WTC11 (cell line): Measurements from ENCODE around the gene WWOX. TPM values are rescaled to one million over a fixed set of nuclear protein-coding genes. Genes with fewer than 3 reads are reported as not detected.

Source experiments
- ATAC-seq: fragments of 200-7000 bp; cut with Tn5 transposase; 2 replicates; pipeline ENCODE4 v1.10.0; 2021; ENCODE audit warnings: mild to moderate bottlenecking, moderate library complexity
- CTCF ChIA-PET: fragments of 300-600 bp; sonication (Branson Sonifier 250); formaldehyde crosslinking; loops from one replicate; lab custom pipeline; 2021; ENCODE audit warnings: antibody characterized with exemption; lab: Charles Lee
- POLR2A ChIA-PET: fragments of 350-600 bp; sonication (Branson Sonifier 250); formaldehyde crosslinking; loops from one replicate; lab custom pipeline; 2021; ENCODE audit warnings: antibody characterized with exemption; lab: Charles Lee
- DNase-seq: peaks from one replicate; pipeline ENCODE4 v3.0.0; 2021; ENCODE audit warnings: low spot score
- H3K27ac Mint-ChIP-seq: 2 replicates; pipeline ENCODE4 v1.8.0; 2021; ENCODE audit warnings: mixed read lengths
- H3K27me3 Mint-ChIP-seq: 2 replicates; pipeline ENCODE4 v1.8.0; 2021; ENCODE audit warnings: low read depth, mild to moderate bottlenecking, moderate library complexity, mixed read lengths
- H3K36me3 Mint-ChIP-seq: 2 replicates; pipeline ENCODE4 v1.8.0; 2021; ENCODE audit warnings: mixed read lengths
- H3K4me1 Mint-ChIP-seq: 2 replicates; pipeline ENCODE4 v1.8.0; 2022; ENCODE audit warnings: mixed read lengths
- H3K4me3 Mint-ChIP-seq: 2 replicates; pipeline ENCODE4 v1.8.0; 2021; ENCODE audit warnings: mild to moderate bottlenecking, moderate library complexity, mixed read lengths
- H3K9me3 Mint-ChIP-seq: 2 replicates; pipeline ENCODE4 v1.8.0; 2021; ENCODE audit warnings: mixed read lengths
- AR ChIP-seq: fragments of 250-450 bp; sonication (Bioruptor Pico); IDR thresholded peaks from 2 replicates; pipeline ENCODE4 v1.9.0; 2021; ENCODE audit warnings: mild to moderate bottlenecking
- ATF3 ChIP-seq: sonication (generic); formaldehyde crosslinking; conservative IDR thresholded peaks from 2 replicates; pipeline ENCODE4 v1.8.1; 2022; ENCODE audit warnings: mild to moderate bottlenecking, missing genetic modification reagents
- ATF6 ChIP-seq: sonication (generic); formaldehyde crosslinking; IDR thresholded peaks from 2 replicates; pipeline ENCODE4 v1.8.1; 2023; ENCODE audit warnings: mild to moderate bottlenecking, missing genetic modification reagents
- E2F5 ChIP-seq: sonication (generic); formaldehyde crosslinking; IDR thresholded peaks from 2 replicates; pipeline ENCODE4 v1.8.1; 2022; ENCODE audit warnings: mild to moderate bottlenecking, moderate library complexity, missing genetic modification reagents
- ELF4 ChIP-seq: sonication (generic); formaldehyde crosslinking; IDR thresholded peaks from 2 replicates; pipeline ENCODE4 v1.8.1; 2022; ENCODE audit warnings: low read depth, mild to moderate bottlenecking, moderate library complexity, missing genetic modification reagents
- FOXJ3 ChIP-seq: sonication (generic); formaldehyde crosslinking; IDR thresholded peaks from 2 replicates; pipeline ENCODE4 v1.9.0; 2021; ENCODE audit warnings: missing genetic modification reagents, mild to moderate bottlenecking, borderline replicate concordance
- FOXP1 ChIP-seq: sonication (generic); formaldehyde crosslinking; IDR thresholded peaks from 2 replicates; pipeline ENCODE4 v1.8.0; 2022; ENCODE audit warnings: missing genetic modification reagents, mild to moderate bottlenecking, moderate library complexity, borderline replicate concordance
- GABPB1 ChIP-seq: sonication (generic); formaldehyde crosslinking; IDR thresholded peaks from 2 replicates; pipeline ENCODE4 v1.8.1; 2023; ENCODE audit warnings: mild to moderate bottlenecking, missing genetic modification reagents
- GTF2I ChIP-seq: fragments of 250-450 bp; sonication (Bioruptor Pico); conservative IDR thresholded peaks from 2 replicates; pipeline ENCODE4 v1.4.0; 2021; ENCODE audit warnings: mild to moderate bottlenecking
- JUN ChIP-seq: sonication (generic); formaldehyde crosslinking; IDR thresholded peaks from 2 replicates; pipeline ENCODE4 v1.8.0; 2023; ENCODE audit warnings: mild to moderate bottlenecking, missing genetic modification reagents
- NR3C1 ChIP-seq: sonication (generic); formaldehyde crosslinking; conservative IDR thresholded peaks from 2 replicates; pipeline ENCODE4 v1.8.1; 2023; ENCODE audit warnings: low read depth, mild to moderate bottlenecking, missing genetic modification reagents
- OVOL2 ChIP-seq: fragments of 250-450 bp; sonication (Bioruptor Pico); IDR thresholded peaks from 2 replicates; pipeline ENCODE4 v1.9.0; 2021; ENCODE audit warnings: mild to moderate bottlenecking, borderline replicate concordance
- RELA ChIP-seq: sonication (generic); formaldehyde crosslinking; IDR thresholded peaks from 2 replicates; pipeline ENCODE4 v1.8.1; 2022; ENCODE audit warnings: missing genetic modification reagents, mild to moderate bottlenecking, borderline replicate concordance
- SMAD4 ChIP-seq: sonication (generic); formaldehyde crosslinking; IDR thresholded peaks from 2 replicates; pipeline ENCODE4 v1.8.0; 2022; ENCODE audit warnings: mild to moderate bottlenecking, missing genetic modification reagents
- TEAD1 ChIP-seq: sonication (generic); formaldehyde crosslinking; IDR thresholded peaks from 2 replicates; pipeline ENCODE4 v1.8.0; 2022; ENCODE audit warnings: mild to moderate bottlenecking, missing genetic modification reagents
- USF2 ChIP-seq: sonication (generic); formaldehyde crosslinking; IDR thresholded peaks from 2 replicates; pipeline ENCODE4 v1.8.1; 2023; ENCODE audit warnings: mild to moderate bottlenecking, missing genetic modification reagents, moderate library complexity
- ZNF219 ChIP-seq: sonication (generic); formaldehyde crosslinking; IDR thresholded peaks from 2 replicates; pipeline ENCODE4 v1.8.0; 2023; ENCODE audit warnings: missing genetic modification reagents, mild to moderate bottlenecking, borderline replicate concordance
- ZNF232 ChIP-seq: sonication (generic); formaldehyde crosslinking; IDR thresholded peaks from 2 replicates; pipeline ENCODE4 v1.8.0; 2022; ENCODE audit warnings: mild to moderate bottlenecking, missing genetic modification reagents
- total RNA-seq: library from RNA; stranded (reverse); gene quantifications from 3 replicates; pipeline ENCODE4 v1.2.3, GENCODE V29; 2021
- TF ChIP-seq, protein P1 (sequence below): sonication (generic); formaldehyde crosslinking; IDR thresholded peaks from 2 replicates; pipeline ENCODE4 v1.8.1; 2022; ENCODE audit warnings: missing genetic modification reagents, borderline replicate concordance
- TF ChIP-seq, protein P2 (sequence below): sonication (generic); formaldehyde crosslinking; IDR thresholded peaks from 2 replicates; pipeline ENCODE4 v1.8.1; 2023; ENCODE audit warnings: mild to moderate bottlenecking, missing genetic modification reagents, moderate library complexity
- TF ChIP-seq, protein P3 (sequence below): sonication (generic); formaldehyde crosslinking; IDR thresholded peaks from 2 replicates; pipeline ENCODE4 v1.8.1; 2022; ENCODE audit warnings: low read depth, missing genetic modification reagents, borderline replicate concordance
- TF ChIP-seq, protein P4 (sequence below): sonication (generic); formaldehyde crosslinking; IDR thresholded peaks from 2 replicates; pipeline ENCODE4 v1.8.0; 2022; ENCODE audit warnings: mild to moderate bottlenecking, missing genetic modification reagents

WWOX gene
- total RNA-seq, 1 experiment from 2014 or later = 15.7 TPM

- TF ChIP-seq AR (CRISPR knock-in tag) (no peak), GTF2I (CRISPR knock-in tag) (no peak), USF2 (CRISPR knock-in tag) (no peak), ATF6 (CRISPR knock-in tag) (no peak), ATF3 (CRISPR knock-in tag) (no peak), ZNF219 (CRISPR knock-in tag) (no peak), NR3C1 (CRISPR knock-in tag) (no peak)
- TF ChIP-seq, protein P1, sequence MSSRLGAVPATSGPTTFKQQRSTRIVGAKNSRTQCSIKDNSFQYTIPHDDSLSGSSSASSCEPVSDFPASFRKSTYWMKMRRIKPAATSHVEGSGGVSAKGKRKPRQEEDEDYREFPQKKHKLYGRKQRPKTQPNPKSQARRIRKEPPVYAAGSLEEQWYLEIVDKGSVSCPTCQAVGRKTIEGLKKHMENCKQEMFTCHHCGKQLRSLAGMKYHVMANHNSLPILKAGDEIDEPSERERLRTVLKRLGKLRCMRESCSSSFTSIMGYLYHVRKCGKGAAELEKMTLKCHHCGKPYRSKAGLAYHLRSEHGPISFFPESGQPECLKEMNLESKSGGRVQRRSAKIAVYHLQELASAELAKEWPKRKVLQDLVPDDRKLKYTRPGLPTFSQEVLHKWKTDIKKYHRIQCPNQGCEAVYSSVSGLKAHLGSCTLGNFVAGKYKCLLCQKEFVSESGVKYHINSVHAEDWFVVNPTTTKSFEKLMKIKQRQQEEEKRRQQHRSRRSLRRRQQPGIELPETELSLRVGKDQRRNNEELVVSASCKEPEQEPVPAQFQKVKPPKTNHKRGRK = no peak
- TF ChIP-seq, protein P2, sequence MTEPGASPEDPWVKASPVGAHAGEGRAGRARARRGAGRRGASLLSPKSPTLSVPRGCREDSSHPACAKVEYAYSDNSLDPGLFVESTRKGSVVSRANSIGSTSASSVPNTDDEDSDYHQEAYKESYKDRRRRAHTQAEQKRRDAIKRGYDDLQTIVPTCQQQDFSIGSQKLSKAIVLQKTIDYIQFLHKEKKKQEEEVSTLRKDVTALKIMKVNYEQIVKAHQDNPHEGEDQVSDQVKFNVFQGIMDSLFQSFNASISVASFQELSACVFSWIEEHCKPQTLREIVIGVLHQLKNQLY (CRISPR knock-in tag) = no peak
- TF ChIP-seq, all 79 proteins: peak for 0
Measured at GRCh38 chr16:79162977-79163376, 1063.5 kb downstream of the WWOX start (continued).

DNA sequence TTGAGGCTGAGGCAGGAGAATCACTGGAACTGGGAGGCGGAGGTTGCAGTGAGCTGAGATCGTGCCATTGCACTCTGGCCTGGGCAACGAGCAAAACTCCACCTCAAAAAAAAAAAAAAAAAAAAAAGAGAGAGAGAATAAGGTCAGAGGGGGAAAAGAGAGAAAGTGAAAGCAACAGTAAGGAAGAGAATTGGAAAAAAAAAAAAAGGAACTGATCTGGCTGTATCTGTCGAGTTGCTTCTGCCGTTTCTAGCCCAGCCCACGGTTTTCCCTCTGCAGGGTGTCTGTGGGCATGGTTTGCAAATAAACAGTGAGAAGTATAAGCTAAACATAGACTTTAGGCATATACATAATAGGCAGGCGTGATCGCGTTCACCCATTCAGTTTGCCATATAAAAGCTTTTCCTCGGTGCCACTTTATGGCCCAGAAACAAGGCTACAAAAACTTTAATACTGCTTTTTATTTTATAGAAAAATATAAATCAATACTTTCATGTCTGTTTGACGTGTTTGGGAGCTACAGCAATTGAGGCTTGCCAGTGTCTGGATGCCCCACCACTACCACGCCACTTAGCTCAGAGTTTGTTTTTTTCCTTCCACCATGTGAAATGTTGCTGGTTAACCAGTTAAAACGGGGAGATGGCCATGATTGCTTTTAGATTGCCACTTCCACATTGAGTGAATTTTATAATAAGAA lies 1064.4 kb downstream of the WWOX start:
- no peaks in the 10 kb centered on the region for H3K27me3 Mint-ChIP-seq
- POLR2A ChIA-PET = interaction anchor here (0.7 kb wide), 1 partner anchor 250 kb away, joined by 4 read pairs; no protein-coding TSS in a partner anchor
- no peak overlapping the region for H3K27ac Mint-ChIP-seq
- peaks cover 37% of the 10 kb centered on the region for H3K4me1 Mint-ChIP-seq
- peaks cover 12% of the 10 kb centered on the region for H3K9me3 Mint-ChIP-seq
- CTCF ChIA-PET = interaction anchor here (0.9 kb wide), 1 partner anchor 11 kb away, joined by 3 read pairs; no protein-coding TSS in a partner anchor
- peaks cover 12% of the 10 kb centered on the region for H3K36me3 Mint-ChIP-seq
- no peak overlapping the region for H3K4me3 Mint-ChIP-seq
- ATAC-seq (no peak), DNase-seq (no peak)
- TF ChIP-seq, protein P3, sequence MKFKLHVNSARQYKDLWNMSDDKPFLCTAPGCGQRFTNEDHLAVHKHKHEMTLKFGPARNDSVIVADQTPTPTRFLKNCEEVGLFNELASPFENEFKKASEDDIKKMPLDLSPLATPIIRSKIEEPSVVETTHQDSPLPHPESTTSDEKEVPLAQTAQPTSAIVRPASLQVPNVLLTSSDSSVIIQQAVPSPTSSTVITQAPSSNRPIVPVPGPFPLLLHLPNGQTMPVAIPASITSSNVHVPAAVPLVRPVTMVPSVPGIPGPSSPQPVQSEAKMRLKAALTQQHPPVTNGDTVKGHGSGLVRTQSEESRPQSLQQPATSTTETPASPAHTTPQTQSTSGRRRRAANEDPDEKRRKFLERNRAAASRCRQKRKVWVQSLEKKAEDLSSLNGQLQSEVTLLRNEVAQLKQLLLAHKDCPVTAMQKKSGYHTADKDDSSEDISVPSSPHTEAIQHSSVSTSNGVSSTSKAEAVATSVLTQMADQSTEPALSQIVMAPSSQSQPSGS = no peak
- TF ChIP-seq SMAD4 (CRISPR knock-in tag) (no peak), TEAD1 (no peak), JUN (CRISPR knock-in tag) (no peak), ELF4 (CRISPR knock-in tag) (no peak), FOXJ3 (no peak), RELA (CRISPR knock-in tag) (no peak), ZNF232 (CRISPR knock-in tag) (no peak), USF2 (CRISPR knock-in tag) (no peak), FOXP1 (no peak), E2F5 (CRISPR knock-in tag) (no peak), OVOL2 (CRISPR knock-in tag) (no peak), GABPB1 (CRISPR knock-in tag) (no peak)
- TF ChIP-seq, protein P4, sequence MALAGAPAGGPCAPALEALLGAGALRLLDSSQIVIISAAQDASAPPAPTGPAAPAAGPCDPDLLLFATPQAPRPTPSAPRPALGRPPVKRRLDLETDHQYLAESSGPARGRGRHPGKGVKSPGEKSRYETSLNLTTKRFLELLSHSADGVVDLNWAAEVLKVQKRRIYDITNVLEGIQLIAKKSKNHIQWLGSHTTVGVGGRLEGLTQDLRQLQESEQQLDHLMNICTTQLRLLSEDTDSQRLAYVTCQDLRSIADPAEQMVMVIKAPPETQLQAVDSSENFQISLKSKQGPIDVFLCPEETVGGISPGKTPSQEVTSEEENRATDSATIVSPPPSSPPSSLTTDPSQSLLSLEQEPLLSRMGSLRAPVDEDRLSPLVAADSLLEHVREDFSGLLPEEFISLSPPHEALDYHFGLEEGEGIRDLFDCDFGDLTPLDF (CRISPR knock-in tag) = no peak
